Thyroid gland (tissue), 4 donors: ENCODE data around the gene KCNH5. TPM values are rescaled to one million over a fixed set of nuclear protein-coding genes. Genes with fewer than 3 reads are reported as not detected.

Experiments used
- DNase-seq, 2 donors: peaks; one replicate each; pipeline ENCODE4 v3.0.0-alpha.2; 2019
- H3K27ac ChIP-seq, 3 donors: fragments of 200-600 bp; sonication (generic); 1 replicate in 2 of 3; 2 replicates in 1 of 3; pipeline ENCODE4 v1.5.1; 2016 to 2019; ENCODE audit warnings: mild to moderate bottlenecking in 1 of 3, moderate library complexity in 1 of 3
- H3K27me3 ChIP-seq: fragments of 200-600 bp; sonication (generic); one replicate; pipeline ENCODE4 v1.5.1; 2019
- H3K36me3 ChIP-seq, 2 donors: fragments of 200-600 bp; sonication (generic); one replicate each; pipeline ENCODE4 v1.5.1; 2016 to 2019
- H3K4me1 ChIP-seq, 2 donors: fragments of 200-600 bp; sonication (generic); one replicate each; pipeline ENCODE4 v1.5.1; 2017 to 2019
- H3K4me3 ChIP-seq, 3 donors: fragments of 200-600 bp; sonication (generic); replicated peaks in 1 of 3; 1 replicate in 2 of 3; 2 replicates in 1 of 3; pipeline ENCODE4 v1.5.1; 2016; ENCODE audit warnings: mild to moderate bottlenecking in 1 of 3
- H3K9me3 ChIP-seq: fragments of 200-600 bp; sonication (generic); one replicate; pipeline ENCODE4 v1.5.1; 2017
- CTCF ChIP-seq, 6 experiments: fragments of 200-600 bp in 3 of 6; fragments of 450-650 bp in 3 of 6; sonication (generic) in 3 of 6; IDR thresholded peaks; one replicate each; pipeline ENCODE4 v1.5.1; 2016 to 2019; ENCODE audit warnings: antibody characterized with exemption in 6 of 6, mild to moderate bottlenecking in 2 of 6, inconsistent platforms in 1 of 6, moderate library complexity in 1 of 6
- POLR2A ChIP-seq, 2 donors: fragments of 450-650 bp; IDR thresholded peaks; one replicate each; pipeline ENCODE4 v1.6.1; 2017; ENCODE audit warnings: antibody characterized with exemption in 2 of 2, mild to moderate bottlenecking in 2 of 2, moderate library complexity in 1 of 2
- WGBS, 2 donors: methylation state at CpG; one replicate each; pipeline ENCODE4 v1.1.5; 2017; 5-methylcytosine and 5-hydroxymethylcytosine counted together
- intact Hi-C: fragments of 100-400 bp; cut with DNase I; formaldehyde crosslinking; loops from one replicate; pipeline ENCODE4 v1.15.1; 2023
- total RNA-seq, 4 donors: library from RNA; depleted of rRNA; stranded (reverse); fragments of >200 nt; gene quantifications; one replicate each; pipeline ENCODE4 v1.2.3, GENCODE V29; 2016

KCNH5 gene
- total RNA-seq, 4 donors from 2014 or later: not detected

GRCh38 chr14:62654641-62655040 lies 390.6 kb downstream of the KCNH5 start:
- Histone ChIP-seq H3K36me3 (no peaks in the 10 kb centered on the region), H3K4me1 (no peaks in the 10 kb centered on the region), H3K27me3 (no peaks in the 10 kb centered on the region), H3K27ac (no peak overlapping the region), H3K9me3 (no peaks in the 10 kb centered on the region), H3K4me3 (no peak overlapping the region)
- TF ChIP-seq POLR2A (IDR thresholded peaks at IDR 0.05) (no peak), CTCF (IDR thresholded peaks at IDR 0.05) (no peak)
- WGBS, 2 donors: 46 to 47% methylated on average over 5 of the region's 5 CpGs
- no peak for DNase-seq
- intact Hi-C loops: no loop called here

Other genes with a start within 250 kb of the KCNH5 start
- gene RHOJ, start 159.0 kb upstream of the KCNH5 start, total RNA-seq: 10 to 100 TPM; 10.3 to 23.0 (median 15.4) TPM